CD4-positive, alpha-beta T cell treated with Interleukin-6 for 4 hours (primary cell): ENCODE measurements around the gene CENPP.

Experiments used
- DNase-seq: peaks from one replicate; pipeline ENCODE4 v3.0.0-alpha.2; 2020; ENCODE audit warnings: mixed read lengths

The CENPP gene

GRCh38 chr9:92483627-92484545, 158.1 kb downstream of the CENPP start:
- no peak for DNase-seq

- DNase-seq: no peak
These were observed 158.8 kb downstream of the CENPP start for GRCh38 chr9:92484563-92484962.

- DNase-seq: no peak
These were observed 160.6 kb downstream of the CENPP start for GRCh38 chr9:92486371-92486770.

- no peak for DNase-seq
These were observed 163.2 kb downstream of the CENPP start for GRCh38 chr9:92488681-92489550.

GRCh38 chr9:92492781-92493401, 167.1 kb downstream of the CENPP start:
- no peak for DNase-seq

- no peak for DNase-seq
These were observed 168.1 kb downstream of the CENPP start for GRCh38 chr9:92493749-92494387.

- no peak for DNase-seq
These were observed 169.1 kb downstream of the CENPP start for GRCh38 chr9:92494856-92495255.

- DNase-seq: no peak
These were observed 170.8 kb downstream of the CENPP start for GRCh38 chr9:92496396-92497176.

- no peak for DNase-seq
These were observed 173.9 kb downstream of the CENPP start for GRCh38 chr9:92499701-92500100.

- no peak for DNase-seq
These were observed 175.0 kb downstream of the CENPP start for GRCh38 chr9:92500725-92501124.

GRCh38 chr9:92501671-92502393, 176.1 kb downstream of the CENPP start:
- DNase-seq: no peak

- no peak for DNase-seq
These were observed 177.4 kb downstream of the CENPP start for GRCh38 chr9:92503156-92503555.

- no peak for DNase-seq
These were observed 179.1 kb downstream of the CENPP start for GRCh38 chr9:92504881-92505280.

- DNase-seq: no peak
These were observed 180.6 kb downstream of the CENPP start for GRCh38 chr9:92506184-92506857.

GRCh38 chr9:92507005-92507404, 181.3 kb downstream of the CENPP start:
- no peak for DNase-seq

GRCh38 chr9:92507496-92507895, 181.7 kb downstream of the CENPP start:
- no peak for DNase-seq

GRCh38 chr9:92508018-92508820, 182.5 kb downstream of the CENPP start:
- no peak for DNase-seq

- no peak for DNase-seq
These were observed 183.3 kb downstream of the CENPP start for GRCh38 chr9:92509050-92509449.

GRCh38 chr9:92510747-92511146, 185.0 kb downstream of the CENPP start:
- DNase-seq: no peak

- no peak for DNase-seq
These were observed 186.9 kb downstream of the CENPP start for GRCh38 chr9:92512622-92513021.
